ENCODE data around the gene RPP14.
"Not testable (repeated sequence)": the region's sequence is repeated elsewhere in the genome, so short reads cannot be mapped to it uniquely, and the experiment has no call there.

RPP14 gene

DNA sequence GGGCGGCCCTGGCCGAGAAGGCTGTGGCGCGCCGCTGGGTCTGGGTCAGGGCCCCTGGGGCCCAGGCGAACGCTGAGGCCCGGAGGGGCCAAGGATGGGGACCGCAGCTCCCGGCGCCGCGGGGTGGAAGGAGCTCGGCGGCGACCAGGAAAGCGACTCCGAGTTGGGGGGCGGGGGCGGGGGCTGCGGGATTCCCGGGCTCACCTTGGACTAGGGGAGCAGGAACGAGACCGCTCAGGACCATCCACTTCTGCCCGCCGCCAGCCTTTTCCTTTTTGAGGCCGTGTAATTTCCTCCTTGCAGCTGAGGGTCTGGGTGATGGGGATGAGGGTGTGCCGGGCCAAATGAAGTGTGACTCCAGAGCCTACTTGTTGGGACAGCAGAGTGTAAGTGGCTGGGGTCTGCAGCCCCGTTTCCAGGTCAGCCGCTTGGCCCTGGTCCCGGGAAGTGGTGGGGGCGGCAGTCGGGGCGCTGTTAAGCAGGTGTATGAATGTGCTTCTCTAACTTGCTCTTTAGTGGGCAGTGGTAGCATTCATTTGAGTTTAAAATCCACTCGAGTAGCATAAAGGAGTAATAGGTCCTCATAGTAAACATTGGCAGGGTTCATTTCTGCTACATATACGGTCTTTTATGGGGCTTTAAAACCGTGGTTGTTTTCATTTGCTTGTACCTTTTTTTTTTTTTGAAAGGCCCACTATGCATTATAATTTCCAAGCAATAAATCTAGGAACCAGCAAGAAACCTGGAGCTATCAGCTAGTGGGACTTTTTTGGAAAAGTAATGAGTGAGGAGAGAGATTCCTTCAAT is 27.4 kb downstream of the RPP14 start:
- peak; percentile 42 for DNase-seq

DNA sequence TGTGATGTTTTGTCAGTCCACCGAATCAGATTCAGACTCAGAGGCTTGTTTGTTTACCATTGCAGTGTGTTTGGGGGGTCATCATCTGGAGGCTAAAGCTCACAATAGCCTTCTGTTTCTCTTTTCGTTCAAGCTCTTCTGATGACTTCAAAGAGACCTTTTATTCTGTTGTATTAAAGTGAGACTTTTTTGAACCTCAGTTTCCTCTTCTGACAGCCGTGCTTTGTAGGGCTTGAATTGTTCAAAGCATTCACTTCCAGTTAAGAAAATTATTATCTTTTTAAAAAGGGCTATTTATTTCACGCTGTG is 27.9 kb downstream of the RPP14 start:
- DNase-seq: no peak

DNA sequence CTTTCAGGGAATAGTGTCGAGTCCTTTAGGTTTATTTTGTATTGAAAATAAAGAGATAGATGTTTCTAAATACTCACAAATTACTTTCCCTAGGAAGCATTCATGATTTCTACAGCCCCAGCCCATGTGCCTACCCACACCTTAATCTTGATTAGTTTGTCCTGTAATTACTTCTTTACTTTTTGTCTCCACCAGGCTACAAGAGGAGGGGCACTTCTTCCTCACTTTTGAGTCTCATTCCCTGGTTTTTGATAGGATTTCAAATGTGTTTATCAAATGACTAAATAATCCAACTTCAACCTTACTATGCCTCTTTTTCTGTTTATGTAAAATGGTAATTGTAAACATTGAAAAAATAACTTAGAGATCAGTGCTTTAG is 28.4 kb downstream of the RPP14 start:
- no peak for DNase-seq

DNA sequence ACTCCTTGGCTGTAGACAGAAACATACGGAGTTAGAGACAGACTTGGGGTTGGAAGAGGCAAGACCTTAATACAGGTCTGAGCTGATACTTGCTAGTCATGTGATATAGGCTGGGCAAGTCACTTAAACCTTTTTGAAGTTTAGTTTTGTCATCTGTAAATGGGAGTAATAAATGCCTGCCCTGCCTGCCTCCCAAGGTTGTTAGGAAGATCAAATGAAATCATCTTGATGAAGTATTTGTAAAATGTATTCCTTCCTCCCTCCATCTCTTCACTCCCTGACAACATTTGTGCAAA is 29.6 kb downstream of the RPP14 start:
- DNase-seq: no peak

DNA sequence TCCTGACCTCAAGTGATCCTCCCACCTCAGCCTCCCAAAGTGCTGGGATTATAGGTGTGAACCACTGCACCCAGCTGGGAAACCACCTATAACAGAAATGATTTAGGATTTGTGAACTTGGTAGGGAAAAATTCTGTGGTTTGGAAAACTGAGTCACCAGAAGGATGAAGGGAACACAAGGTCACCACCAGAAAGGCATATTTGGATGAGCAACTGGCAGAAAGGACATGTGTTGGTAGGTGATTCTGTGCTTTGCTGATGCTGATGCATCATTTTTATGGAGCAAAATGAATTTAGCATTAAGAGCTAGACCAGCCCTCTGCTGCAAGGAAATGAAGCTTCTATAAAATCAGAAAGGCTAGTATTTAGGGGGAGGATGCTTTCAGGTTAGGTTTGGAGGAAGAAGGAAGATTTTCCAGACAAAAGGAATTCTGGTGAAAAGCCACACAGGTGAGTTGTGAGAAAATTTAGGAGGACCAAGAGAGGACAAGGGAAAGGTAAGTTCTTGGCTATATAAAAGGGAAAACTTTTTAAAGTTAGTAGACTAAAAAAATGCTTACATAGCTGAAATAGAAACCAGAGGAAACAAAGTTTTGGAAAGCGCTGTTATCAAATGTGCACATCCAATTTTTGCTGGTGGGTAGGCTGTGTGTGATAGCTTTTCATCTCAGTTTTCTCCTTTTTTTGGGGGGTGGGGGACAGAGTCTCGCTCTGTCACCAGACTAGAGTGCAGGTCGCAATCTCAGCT is 30.3 kb downstream of the RPP14 start:
- no peak for DNase-seq

DNA sequence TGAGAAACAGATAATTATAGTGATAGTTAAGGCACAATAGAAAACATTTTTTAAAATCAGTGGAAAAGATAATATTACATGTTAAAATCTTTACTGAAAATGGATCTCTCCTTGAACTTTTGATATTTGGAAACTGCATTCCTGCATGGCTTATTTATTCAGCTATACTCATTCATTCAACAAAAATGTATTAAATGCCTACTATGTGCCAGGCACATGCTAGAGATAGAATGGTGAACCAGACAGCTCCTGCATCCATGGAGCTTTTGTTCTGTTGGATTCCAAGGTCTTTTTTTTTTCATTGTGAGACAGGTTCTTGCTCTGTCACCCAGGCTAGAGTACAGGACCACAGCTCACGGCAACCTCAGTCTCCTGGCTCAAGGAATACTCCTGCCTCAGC is 31.1 kb downstream of the RPP14 start:
- no peak for DNase-seq

DNA sequence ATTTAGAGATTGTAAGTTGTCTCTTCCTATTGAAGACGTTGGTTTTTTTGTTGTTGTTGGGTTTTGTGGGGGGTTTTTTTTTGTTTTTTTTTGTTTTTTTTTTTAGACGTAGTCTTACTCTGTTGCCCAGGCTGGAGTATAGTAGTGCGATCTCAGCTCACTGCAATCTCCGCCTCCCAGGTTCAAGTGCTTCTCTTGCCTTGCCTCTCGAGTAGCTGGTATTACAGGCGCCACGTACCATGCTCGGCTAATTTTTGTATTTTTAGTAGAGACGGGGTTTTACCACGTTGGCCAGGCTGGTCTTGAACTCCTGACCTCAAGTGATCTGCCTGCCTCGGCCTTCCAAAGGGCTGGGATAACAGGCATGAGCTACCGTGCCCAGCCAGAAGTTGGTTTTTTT is 33.1 kb downstream of the RPP14 start:
- DNase-seq: not testable (repeated sequence)

DNA sequence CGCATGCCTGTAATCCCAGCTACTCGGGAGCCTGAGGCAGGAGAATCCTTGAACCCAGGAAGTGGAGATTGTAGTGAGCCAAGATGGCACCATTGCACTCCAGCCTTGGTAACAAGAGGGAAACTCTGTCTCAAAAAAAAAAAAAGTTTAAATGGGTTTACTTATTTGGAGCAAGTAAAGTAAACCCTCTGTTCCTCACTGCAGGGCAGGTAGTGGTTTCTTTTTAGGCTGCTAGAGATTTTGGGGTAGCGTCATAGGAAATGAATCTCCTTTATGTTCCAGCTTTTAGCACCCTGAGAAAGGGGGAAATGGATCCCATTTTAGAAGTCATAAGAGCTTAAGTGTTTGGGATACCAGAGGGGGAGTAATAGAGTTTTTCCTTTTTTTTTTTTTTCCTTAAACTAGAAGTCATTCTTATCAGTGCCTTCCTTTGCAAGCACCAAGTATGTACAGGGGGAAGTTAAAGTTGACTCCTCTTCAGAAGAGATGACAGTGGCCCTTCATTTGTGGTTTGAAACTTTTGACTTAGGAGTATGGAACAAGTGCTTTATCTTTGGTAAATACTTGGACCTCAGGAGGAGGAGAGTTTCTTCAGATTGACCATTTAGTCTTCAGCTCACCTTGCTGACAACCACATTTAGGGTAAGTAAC is 34.7 kb downstream of the RPP14 start:
- DNase-seq: no peak

DNA sequence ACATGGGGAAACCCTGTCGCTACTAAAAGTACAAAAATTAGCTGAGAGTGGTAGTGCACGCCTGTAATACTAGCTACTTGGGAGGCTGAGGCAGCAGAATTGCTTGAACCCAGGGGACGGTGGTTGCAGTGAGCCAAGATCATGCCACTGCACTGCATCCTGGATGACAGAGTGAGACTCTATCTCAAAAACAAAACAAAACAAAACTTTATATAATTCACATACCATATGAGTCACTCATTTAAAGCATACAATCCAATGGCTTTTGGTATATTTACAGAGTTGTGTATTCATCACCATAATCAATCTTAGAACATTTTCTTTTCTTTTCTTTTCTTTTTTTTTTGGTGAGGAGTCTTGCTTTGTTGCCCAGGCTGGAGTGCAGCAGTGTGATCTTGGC is 35.3 kb downstream of the RPP14 start:
- no peak for DNase-seq

DNA sequence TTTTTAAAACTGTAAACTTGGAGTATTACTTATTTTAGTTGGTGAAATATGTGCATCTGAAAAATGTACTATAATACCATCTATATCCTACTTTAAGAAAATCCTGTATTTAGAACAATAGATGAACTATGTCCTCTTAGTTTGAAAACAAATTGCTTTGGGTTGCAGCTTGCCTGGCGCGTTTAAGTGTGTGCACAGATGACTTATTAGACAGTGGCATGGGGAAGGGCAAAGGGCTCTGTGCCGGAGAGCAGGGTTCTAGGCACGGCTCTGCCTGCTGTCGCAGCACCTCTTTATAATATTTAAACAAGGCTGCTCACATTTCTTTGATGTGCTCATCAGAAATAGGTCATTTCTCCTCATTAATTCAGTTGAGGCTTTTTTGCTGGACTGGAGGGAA is 36.6 kb downstream of the RPP14 start:
- no peak for DNase-seq

DNA sequence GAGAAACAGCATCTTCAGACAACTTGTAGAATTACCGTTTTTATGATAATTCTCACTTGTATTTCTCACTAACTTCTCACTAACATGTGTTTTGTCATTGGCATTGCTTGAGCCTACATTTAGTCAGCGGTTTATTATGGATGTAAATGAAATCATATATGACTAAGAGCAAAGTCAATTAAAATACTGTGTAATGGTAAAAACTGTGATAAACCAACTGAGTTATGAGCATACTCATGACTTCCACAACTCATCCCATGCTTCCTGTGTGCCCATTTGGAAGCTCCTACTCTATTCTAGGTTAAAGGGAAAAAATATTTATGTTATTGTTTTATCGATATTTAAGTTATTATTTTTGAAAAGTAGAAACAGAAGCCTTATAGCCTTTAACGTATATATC is 39.4 kb downstream of the RPP14 start:
- no peak for DNase-seq

DNA sequence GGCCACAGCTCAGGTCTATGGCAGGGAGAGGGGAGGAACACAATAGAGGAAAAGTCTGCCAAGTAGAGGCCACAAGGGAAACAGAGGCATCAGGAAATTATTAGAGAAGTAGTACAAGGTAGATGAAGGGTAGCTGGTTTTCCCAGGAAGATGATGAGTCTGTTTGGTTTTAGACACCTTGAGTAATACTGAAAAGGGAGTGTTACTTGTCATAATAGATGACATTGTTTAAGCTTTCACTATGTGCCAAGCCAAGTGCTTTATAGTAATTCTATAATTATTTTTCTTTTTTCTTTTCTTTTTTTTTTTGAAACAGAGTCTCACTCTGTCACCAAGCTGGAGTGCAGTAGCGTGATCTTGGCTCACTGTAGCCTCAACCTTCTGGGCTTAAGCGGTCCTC is 40.3 kb downstream of the RPP14 start:
- no peak for DNase-seq

DNA sequence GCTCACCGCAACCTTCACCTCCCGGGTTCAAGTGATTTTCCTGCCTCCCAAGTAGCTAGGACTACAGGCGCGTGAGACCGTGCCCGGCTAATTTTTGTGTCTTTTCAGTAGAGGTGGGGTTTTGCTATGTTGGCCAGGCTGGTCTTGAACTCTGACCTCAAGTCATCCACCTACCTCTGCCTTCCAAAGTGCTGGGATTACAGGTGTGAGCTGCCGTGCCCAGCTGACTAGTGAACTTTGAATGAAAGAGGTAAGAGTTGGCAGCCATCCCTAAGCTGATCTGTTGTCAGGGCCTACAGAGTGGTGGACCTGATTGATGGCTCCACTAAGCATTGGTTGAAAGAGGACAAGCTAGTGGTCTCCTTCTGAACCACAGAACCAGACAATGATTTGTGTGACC is 41.9 kb downstream of the RPP14 start:
- no peak for DNase-seq

DNA sequence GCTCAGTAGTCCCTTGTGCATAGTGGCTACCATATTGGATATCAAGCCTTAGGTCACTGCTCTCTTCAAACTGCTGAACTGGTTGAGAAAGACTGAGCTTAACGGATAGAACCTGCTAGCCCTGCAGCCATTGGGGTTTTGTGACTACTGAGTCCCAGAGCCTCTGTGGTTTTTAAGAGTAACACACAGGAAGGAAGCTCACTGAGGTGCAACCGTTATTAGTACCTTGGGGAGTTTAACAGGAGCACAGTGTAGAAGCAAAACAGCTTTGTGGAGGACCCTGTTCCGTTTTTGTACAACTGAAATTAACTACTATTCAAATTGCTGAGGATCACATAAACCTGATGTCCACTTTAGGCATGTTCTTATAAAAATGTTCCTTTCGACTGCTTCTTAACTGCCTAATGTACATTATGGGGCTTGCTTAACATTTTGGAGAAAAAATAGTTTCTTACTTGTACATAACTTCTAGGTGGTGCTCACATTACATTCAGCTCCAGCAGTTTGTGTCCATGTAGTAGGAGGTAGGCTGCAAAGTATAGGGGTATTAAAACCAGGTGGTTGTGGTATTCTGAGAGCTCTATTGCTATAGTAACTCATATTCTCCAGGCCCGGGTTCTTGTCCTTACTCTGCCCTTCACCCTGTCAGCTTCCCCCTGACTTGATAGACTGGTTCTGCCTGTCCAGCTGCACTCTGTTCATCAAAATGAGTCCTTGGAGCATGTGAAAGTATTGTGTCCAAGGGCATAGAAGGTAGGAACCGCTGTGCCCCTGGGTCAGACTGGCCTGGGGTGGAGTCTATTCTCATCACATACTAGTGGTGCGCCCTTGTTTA is 44.0 kb downstream of the RPP14 start:
- peak; percentile 21 for DNase-seq

DNA sequence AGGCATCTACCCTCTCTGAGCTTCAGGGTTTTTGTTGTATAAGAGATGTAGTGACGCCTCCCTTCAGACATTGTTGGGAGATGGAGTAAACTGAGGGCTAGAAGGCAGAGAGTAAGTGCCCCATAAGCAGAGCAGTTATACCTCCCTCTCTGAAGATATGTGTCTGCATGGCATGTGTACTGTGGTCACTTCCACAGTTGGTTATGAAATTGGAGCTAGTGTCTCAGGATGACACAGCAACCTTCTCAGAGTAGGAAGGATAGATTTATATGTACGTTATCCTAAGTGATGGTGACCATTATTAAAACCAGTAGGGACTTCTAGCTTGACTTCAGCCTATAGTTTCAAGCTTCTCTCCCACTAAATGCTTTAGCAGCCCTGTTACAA is 44.6 kb downstream of the RPP14 start:
- no peak for DNase-seq

DNA sequence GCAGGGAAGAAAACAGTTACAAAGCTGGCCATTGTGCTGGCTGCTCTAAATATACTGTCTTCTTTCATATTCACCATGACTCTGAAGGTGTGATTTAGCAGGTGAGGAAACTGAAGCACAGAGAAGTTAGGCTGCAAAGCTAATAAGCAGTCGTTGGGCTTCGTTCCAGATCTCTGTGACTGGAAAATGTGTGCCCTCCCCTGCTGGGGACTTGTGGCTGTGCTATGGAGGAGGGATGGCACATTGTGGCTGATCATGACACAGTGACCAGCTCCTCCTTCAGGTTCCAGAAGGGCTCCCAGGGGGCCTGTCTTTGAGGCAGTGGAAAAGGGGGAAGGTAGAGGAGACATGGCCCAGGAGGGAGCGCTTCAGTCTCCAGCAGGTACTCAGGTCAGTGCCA is 45.9 kb downstream of the RPP14 start:
- no peak for DNase-seq

DNA sequence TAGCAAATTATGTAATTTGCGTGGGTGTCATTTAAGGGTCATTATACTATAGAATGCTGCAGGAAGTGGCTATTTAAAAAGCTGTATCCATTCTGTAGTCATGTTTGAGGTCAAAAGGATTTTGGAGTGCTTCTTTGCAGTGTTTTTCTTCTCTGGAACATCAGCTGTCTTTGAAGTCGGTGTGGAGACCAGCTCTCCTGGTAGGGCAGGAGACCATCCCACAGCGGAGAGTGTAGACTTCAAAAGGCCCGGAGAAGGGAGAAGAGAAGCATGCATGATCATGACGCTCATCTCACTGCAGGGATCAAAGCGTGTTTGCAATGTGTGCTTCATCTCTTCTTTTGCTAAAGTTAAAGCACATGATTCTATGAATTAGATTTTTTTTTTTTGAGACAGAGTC is 46.6 kb downstream of the RPP14 start:
- DNase-seq: no peak

DNA sequence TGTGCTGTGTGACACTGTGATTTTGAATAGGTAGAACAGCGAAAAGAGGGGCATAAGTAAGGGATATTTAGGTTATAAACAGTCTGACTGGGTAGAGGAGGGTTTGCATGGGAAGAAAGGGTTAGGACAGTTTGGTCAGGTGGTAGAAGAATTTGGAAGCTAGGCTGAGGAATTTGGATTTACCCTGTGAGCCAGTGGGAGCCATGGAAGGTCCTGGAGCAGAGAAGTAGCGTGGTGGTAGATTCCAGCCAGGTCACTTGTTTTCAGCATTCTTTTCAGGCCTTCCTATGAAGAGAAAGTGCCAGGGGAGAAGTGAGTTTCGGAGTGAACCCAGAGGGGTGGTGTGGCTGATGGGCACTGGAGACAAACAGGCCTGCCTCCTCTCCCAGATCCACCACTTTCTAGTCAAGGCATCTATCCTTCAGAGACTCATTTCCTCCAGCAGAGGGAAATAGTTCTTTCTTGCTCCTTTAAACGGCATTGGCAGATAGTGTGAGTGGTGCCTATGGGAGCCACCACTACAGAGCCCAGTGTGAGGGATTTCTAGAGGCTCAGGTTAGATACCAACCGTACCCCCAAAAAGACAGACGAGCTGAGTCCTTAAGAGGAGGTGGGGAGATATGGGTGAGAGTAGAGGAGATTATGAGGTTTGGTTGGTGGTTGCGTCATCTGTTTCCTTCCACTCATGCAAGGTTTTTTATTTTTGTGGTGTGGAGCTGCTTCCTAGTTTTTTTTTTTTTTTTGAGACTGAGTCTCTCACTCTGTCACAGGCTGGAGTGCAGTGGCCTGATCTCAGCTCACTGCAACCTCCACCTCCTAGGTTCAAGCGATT is 47.9 kb downstream of the RPP14 start:
- no peak for DNase-seq

DNA sequence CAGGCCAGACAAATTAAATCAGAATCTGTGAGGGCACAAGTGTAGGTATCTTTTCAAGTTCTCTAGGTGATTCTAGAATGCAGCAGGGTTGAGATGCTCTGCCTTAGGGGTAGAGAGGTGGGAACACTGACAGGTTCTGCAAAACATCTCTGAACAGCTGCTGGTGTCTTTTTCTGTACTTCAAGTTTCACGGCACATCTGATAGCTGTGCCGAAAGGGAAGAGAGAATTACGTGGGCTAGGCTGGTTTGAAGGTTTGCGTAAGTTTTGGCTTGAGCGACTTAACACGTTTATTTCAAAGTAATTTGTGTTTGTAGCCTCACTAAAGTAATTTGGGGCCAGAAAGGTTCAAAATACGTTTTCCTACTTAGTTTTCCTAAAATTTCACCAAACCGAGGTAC is 49.1 kb downstream of the RPP14 start:
- no peak for DNase-seq

DNA sequence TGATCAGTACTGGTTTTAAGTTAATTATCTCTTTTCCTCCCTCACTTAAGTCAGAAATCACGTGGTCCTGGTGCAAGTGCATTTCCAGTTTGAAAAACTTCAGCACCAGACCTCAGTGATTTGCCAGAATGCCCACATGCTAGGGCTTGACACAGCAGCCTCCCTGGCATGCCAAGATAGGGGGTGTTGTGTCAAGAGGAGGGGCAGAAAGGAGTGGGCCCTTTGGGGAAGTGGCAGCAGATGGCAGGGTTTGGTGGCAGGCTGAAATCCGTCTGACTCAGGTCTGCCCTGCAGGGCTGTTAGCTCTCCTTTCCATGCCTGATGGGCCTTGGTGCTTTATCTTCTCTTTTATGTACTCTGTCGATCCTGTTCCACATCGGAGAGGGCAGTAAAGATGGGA is 50.0 kb downstream of the RPP14 start:
- DNase-seq: no peak

DNA sequence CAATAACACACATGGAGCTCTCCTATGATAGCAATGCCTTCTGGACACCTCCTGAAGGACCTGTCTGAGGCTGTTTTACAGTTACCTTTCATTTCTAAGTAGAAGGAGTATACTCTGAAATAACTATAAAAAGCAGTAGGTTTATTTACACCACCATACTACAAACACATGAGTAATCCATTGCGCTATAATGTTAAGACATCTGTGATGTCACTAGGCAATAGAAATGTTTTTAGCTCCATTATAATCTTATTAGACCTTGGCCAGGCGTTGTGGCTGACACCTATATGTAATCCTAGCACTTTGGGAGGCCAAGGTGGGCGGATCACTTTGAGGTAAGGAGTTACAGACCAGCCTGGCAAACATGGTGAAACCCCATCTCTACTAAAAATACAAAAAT is 51.4 kb downstream of the RPP14 start:
- DNase-seq: no peak

DNA sequence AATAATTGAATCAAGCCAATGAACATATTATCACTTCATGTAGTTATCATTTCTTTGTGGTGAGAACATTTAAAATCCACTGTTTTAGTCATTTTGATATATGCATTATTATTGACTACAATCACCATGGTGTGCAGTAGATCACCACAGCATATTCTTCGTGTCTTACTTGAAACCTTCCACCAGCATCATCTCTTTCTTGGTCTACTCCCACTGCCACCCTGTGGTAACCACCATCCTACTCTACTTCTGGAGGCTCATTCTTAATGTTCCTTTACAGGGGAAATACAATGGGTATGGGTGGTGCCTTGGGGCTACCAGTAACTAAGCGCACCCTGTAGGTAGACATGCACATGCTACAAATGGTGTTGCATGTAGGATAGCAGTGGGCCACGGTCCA is 52.0 kb downstream of the RPP14 start:
- no peak for DNase-seq

DNA sequence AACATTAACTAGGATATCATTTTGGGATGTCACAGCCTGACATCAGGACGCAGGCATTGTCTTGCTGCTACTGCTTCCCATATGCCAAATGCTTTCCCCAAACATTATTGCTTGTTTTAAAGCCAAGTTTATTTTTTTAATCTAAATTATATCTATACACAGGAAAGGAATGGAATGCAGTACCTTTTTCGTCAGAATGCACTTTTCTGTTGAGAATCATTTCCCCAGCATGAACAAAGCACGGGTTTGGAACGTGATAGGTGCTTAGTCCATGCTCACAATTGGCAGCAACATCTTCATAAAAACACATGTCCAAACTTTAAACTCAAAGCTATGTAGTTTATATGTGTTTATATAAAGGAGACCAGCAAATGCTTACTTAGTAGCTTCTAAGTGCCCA is 52.8 kb downstream of the RPP14 start:
- no peak for DNase-seq

All from DMS79 treated with DMSO at 0.1 percent for 48 hours (cell line).